ENCODE measurements around the gene ZNF654. TPM values are rescaled to one million over a fixed set of nuclear protein-coding genes. Genes with fewer than 3 reads are reported as not detected.

ZNF654 gene
- total and polyA plus RNA-seq, 2 donors (not counting 1 experiment from before 2014, with no cell fraction given): 4.0 to 19.5 TPM

DNA sequence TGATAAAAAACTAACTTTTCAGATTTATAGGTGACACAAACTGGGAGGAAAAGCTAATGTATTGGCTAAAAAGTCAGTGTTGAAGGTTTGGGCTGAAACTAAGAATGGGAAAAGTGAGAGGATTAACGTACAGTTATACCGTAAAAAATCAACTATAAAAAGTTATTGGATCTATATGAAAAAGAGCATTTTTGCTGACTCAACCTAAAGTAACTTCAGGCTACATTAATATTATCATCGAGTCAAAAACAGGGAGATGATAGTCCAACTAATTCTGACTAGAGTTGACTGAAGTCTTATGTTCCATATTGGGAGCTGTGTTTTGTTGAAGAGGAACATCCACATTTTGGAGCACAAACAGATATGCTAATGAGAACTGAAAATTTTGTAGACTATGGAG lies 19.9 kb downstream of the ZNF654 start:
- no peak overlapping the region for H2AFZ ChIP-seq (ENCODE audit: insufficient read depth, low read depth, low read length, poor library complexity, severe bottlenecking)
- no CpG with 5 or more reads among the region's 3 CpGs for WGBS (ENCODE audit: insufficient coverage)
- no peak overlapping the region for H3K4me3 Mint-ChIP-seq

DNA sequence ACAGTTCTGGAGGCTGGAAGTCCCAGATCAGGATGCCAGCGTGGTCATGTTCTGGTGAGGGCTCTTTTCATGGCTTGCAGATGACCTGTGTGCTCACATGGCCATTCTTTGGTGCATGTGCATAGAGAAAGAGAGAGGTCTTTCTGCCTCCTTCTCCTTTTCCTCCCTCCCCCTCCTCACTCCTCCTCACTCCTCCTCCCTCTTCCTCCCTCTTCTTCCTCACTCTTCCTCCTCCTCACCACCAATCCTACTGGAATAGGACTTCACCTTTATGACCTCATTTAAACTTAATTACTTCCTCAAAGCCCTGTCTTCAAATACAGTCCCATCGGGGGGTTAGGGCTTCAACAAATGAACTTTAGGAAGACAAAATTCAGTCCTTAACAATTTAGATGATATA lies 23.8 kb downstream of the ZNF654 start:
- intact Hi-C loops (cut with micrococcal nuclease): no loop called here
- Histone ChIP-seq H3K4me1 (ENCODE audit: control insufficient read depth in 2 of 2, insufficient read depth in 2 of 2, low read length in 2 of 2) (no peaks in the 10 kb centered on the region), H3K27me3 (replicated peaks in 1 of 4; ENCODE audit: control extremely low read depth in 1 of 4, control insufficient read depth in 3 of 4, insufficient read depth in 4 of 4, low read length in 3 of 4) (no peaks in the 10 kb centered on the region), H3K79me2 (ENCODE audit: control insufficient read depth, insufficient read depth, low read length) (peaks cover 38% of the 10 kb centered on the region), H3K9ac (ENCODE audit: low read length) (no peak overlapping the region), H3K4me2 (replicated peaks; ENCODE audit: low read depth, low read length, poor library complexity, severe bottlenecking) (no peak overlapping the region), H3K27ac (ENCODE audit: low read length in 2 of 2) (no peak overlapping the region), H4K20me1 (ENCODE audit: control insufficient read depth, insufficient read depth, low read length, poor library complexity, severe bottlenecking) (peaks cover 12% of the 10 kb centered on the region), H3K4me3 (ENCODE audit: control extremely low read depth in 1 of 5, extremely low read depth in 1 of 5, insufficient read depth in 1 of 5, low read depth in 2 of 5, low read length in 4 of 5) (no peak overlapping the region), H3K36me3 (replicated peaks in 1 of 2; ENCODE audit: control extremely low read depth in 1 of 2, control insufficient read depth in 1 of 2, extremely low read depth in 1 of 2, insufficient read depth in 2 of 2, low read length in 1 of 2) (peaks cover 10% of the 10 kb centered on the region in 2 experiments), H2AFZ (ENCODE audit: insufficient read depth, low read depth, low read length, poor library complexity, severe bottlenecking) (no peak overlapping the region), H3K9me3 (ENCODE audit: control extremely low read depth in 1 of 3, control insufficient read depth in 2 of 3, insufficient read depth in 1 of 3, low read length in 2 of 3) (no peaks in the 10 kb centered on the region)
- Mint-ChIP-seq H3K9me3 (ENCODE audit: insufficient read depth) (no peaks in the 10 kb centered on the region), H3K27ac (no peak overlapping the region), H3K4me3 (no peak overlapping the region), H3K27me3 (no peaks in the 10 kb centered on the region), H3K4me1 (peaks cover 12% of the 10 kb centered on the region)
- no peak for ATAC-seq (ENCODE audit: low read depth)
- ChIA-PET CTCF (no interaction called here), POLR2A (no interaction called here)
- DNase-seq: no peak
- WGBS (ENCODE audit: insufficient coverage): no CpG with 5 or more reads among the region's 2 CpGs
- TF ChIP-seq, protein P1, sequence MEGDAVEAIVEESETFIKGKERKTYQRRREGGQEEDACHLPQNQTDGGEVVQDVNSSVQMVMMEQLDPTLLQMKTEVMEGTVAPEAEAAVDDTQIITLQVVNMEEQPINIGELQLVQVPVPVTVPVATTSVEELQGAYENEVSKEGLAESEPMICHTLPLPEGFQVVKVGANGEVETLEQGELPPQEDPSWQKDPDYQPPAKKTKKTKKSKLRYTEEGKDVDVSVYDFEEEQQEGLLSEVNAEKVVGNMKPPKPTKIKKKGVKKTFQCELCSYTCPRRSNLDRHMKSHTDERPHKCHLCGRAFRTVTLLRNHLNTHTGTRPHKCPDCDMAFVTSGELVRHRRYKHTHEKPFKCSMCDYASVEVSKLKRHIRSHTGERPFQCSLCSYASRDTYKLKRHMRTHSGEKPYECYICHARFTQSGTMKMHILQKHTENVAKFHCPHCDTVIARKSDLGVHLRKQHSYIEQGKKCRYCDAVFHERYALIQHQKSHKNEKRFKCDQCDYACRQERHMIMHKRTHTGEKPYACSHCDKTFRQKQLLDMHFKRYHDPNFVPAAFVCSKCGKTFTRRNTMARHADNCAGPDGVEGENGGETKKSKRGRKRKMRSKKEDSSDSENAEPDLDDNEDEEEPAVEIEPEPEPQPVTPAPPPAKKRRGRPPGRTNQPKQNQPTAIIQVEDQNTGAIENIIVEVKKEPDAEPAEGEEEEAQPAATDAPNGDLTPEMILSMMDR (IDR thresholded peaks at IDR 0.05): no peak
- TF ChIP-seq EZH2 (IDR thresholded peaks at IDR 0.05; ENCODE audit: borderline replicate concordance, insufficient read depth, low read depth, low read length, poor library complexity, severe bottlenecking): no peak

More for the DNA sequence above, 19.9 kb downstream of the ZNF654 start:
- Histone ChIP-seq H3K4me3 (ENCODE audit: control extremely low read depth in 1 of 5, extremely low read depth in 1 of 5, insufficient read depth in 1 of 5, low read depth in 2 of 5, low read length in 4 of 5) (no peak overlapping the region), H3K9me3 (ENCODE audit: control extremely low read depth in 1 of 3, control insufficient read depth in 2 of 3, insufficient read depth in 1 of 3, low read length in 2 of 3) (no peaks in the 10 kb centered on the region), H3K36me3 (replicated peaks in 1 of 2; ENCODE audit: control extremely low read depth in 1 of 2, control insufficient read depth in 1 of 2, extremely low read depth in 1 of 2, insufficient read depth in 2 of 2, low read length in 1 of 2) (no peaks in the 10 kb centered on the region), H3K4me2 (replicated peaks; ENCODE audit: low read depth, low read length, poor library complexity, severe bottlenecking) (no peak overlapping the region), H3K9ac (ENCODE audit: low read length) (no peak overlapping the region), H3K27me3 (replicated peaks in 1 of 4; ENCODE audit: control extremely low read depth in 1 of 4, control insufficient read depth in 3 of 4, insufficient read depth in 4 of 4, low read length in 3 of 4) (no peaks in the 10 kb centered on the region), H3K27ac (ENCODE audit: low read length in 2 of 2) (no peak overlapping the region), H4K20me1 (ENCODE audit: control insufficient read depth, insufficient read depth, low read length, poor library complexity, severe bottlenecking) (peaks cover 33% of the 10 kb centered on the region), H3K79me2 (ENCODE audit: control insufficient read depth, insufficient read depth, low read length) (peaks cover 62% of the 10 kb centered on the region), H3K4me1 (ENCODE audit: control insufficient read depth in 2 of 2, insufficient read depth in 2 of 2, low read length in 2 of 2) (peaks cover 0 to 6% of the 10 kb centered on the region in 2 donors)
- Mint-ChIP-seq H3K9me3 (ENCODE audit: insufficient read depth) (no peaks in the 10 kb centered on the region), H3K27me3 (no peaks in the 10 kb centered on the region), H3K4me1 (peaks cover 32% of the 10 kb centered on the region), H3K27ac (no peak overlapping the region)
- ChIA-PET CTCF (no interaction called here), POLR2A (no interaction called here)
- TF ChIP-seq, protein P1 (IDR thresholded peaks at IDR 0.05): no peak
- no peak for TF ChIP-seq EZH2 (IDR thresholded peaks at IDR 0.05; ENCODE audit: borderline replicate concordance, insufficient read depth, low read depth, low read length, poor library complexity, severe bottlenecking)
- ATAC-seq (ENCODE audit: low read depth): no peak
- no peak for DNase-seq
- intact Hi-C loops (cut with micrococcal nuclease): loop anchor here (2.0 kb wide), 1 partner anchor 14 kb away; no protein-coding TSS in a partner anchor
